A673 (cell line): ENCODE data around the gene TSGA10IP. TPM values are rescaled to one million over a fixed set of nuclear protein-coding genes. Genes with fewer than 3 reads are reported as not detected.

ENCODE experiments used
- BruUV-seq: library from RNA; stranded (reverse); fragments of 400-500 nt; replicated peaks from 2 replicates; lab custom pipeline; 2021; lab: Mats Ljungman, UMichigan
- CTCF ChIA-PET: fragments of 300-600 bp; sonication (Branson Sonifier 250); formaldehyde crosslinking; loops from one replicate; lab custom pipeline; 2022; ENCODE audit warnings: antibody characterized with exemption; lab: Charles Lee
- POLR2A ChIA-PET: fragments of 300-600 bp; sonication (Branson Sonifier 250); formaldehyde crosslinking; loops from one replicate; lab custom pipeline; 2022; ENCODE audit warnings: antibody characterized with exemption; ENCODE audit not compliant: low non-redundant PET; lab: Charles Lee
- DNase-seq: peaks from one replicate; pipeline ENCODE4 v3.0.0-alpha.2; 2015; ENCODE audit warnings: low spot score
- H3K27ac ChIP-seq: fragments of 200-600 bp; sonication (generic); 2 replicates; pipeline ENCODE4 v1.5.1; 2016; ENCODE audit warnings: mixed run types, low read depth, mild to moderate bottlenecking, mixed read lengths, antibody characterized with exemption, low read length; ENCODE audit not compliant: poor library complexity, severe bottlenecking
- H3K27me3 ChIP-seq: fragments of 200-600 bp; sonication (generic); replicated peaks from 2 replicates; pipeline ENCODE4 v1.6.1; 2017; ENCODE audit warnings: mixed run types, low read depth, mild to moderate bottlenecking, mixed read lengths, antibody characterized with exemption, low read length; ENCODE audit not compliant: insufficient read depth, poor library complexity
- H3K36me3 ChIP-seq: fragments of 200-600 bp; sonication (generic); 2 replicates; pipeline ENCODE4 v1.6.1; 2016; ENCODE audit warnings: mixed run types, mild to moderate bottlenecking, mixed read lengths, antibody characterized with exemption, low read length; ENCODE audit not compliant: insufficient read depth, poor library complexity, severe bottlenecking
- H3K4me1 ChIP-seq: fragments of 200-600 bp; sonication (generic); 2 replicates; pipeline ENCODE4 v1.6.1; 2017; ENCODE audit warnings: mixed run types, mild to moderate bottlenecking, mixed read lengths, antibody characterized with exemption, low read length; ENCODE audit not compliant: insufficient read depth, poor library complexity, severe bottlenecking
- H3K4me3 ChIP-seq: fragments of 200-600 bp; sonication (generic); 2 replicates; pipeline ENCODE4 v1.5.1; 2016; ENCODE audit warnings: low read depth, mixed run types, mild to moderate bottlenecking, mixed read lengths, low read length; ENCODE audit not compliant: poor library complexity, severe bottlenecking
- H3K9me3 ChIP-seq: fragments of 200-600 bp; sonication (generic); 2 replicates; pipeline ENCODE4 v1.6.1; 2016; ENCODE audit warnings: mixed run types, low read depth, mild to moderate bottlenecking, mixed read lengths, antibody characterized with exemption, low read length; ENCODE audit not compliant: poor library complexity, severe bottlenecking
- CTCF ChIP-seq: fragments of 300-800, 200-600 bp; sonication (generic); conservative IDR thresholded peaks from 2 replicates; pipeline ENCODE4 v1.5.1; 2017; ENCODE audit warnings: low read depth, mild to moderate bottlenecking, antibody characterized with exemption, low read length, moderate library complexity, mixed read lengths
- EZH2 ChIP-seq: fragments of 200-600 bp; sonication (generic); IDR thresholded peaks from 2 replicates; pipeline ENCODE4 v1.6.1; 2017; ENCODE audit warnings: borderline replicate concordance, low read depth, mild to moderate bottlenecking, mixed read lengths, antibody characterized with exemption, low read length; ENCODE audit not compliant: poor library complexity, severe bottlenecking
- intact Hi-C: fragments of 100-400 bp; cut with micrococcal nuclease; formaldehyde crosslinking; loops from one replicate; pipeline ENCODE4 v1.10.0; 2022; ENCODE audit not compliant: unreplicated experiment
- total RNA-seq: library from RNA; stranded (reverse); gene quantifications from 2 replicates; pipeline ENCODE4 v1.2.3, GENCODE V29; 2021

The TSGA10IP gene
- total RNA-seq, 1 experiment from 2014 or later: not detected

GRCh38 chr11:65976216-65977176 lies 31.2 kb downstream of the TSGA10IP start:
- no peak for TF ChIP-seq EZH2
- TF ChIP-seq CTCF: no peak
- POLR2A ChIA-PET: no interaction called here
- Histone ChIP-seq H3K4me3 (no peak overlapping the region), H3K9me3 (no peaks in the 10 kb centered on the region), H3K36me3 (peaks cover 50% of the 10 kb centered on the region), H3K4me1 (no peaks in the 10 kb centered on the region), H3K27me3 (no peaks in the 10 kb centered on the region), H3K27ac (no peak overlapping the region)
- intact Hi-C loops: no loop called here
- DNase-seq: no peak
- CTCF ChIA-PET: no interaction called here
- no TSS peak for BruUV-seq

GRCh38 chr11:65977621-65978390 lies 32.5 kb downstream of the TSGA10IP start:
- H3K4me3 ChIP-seq: no peak overlapping the region
- no peak for TF ChIP-seq EZH2
- no peak for TF ChIP-seq CTCF
- CTCF ChIA-PET: no interaction called here
- intact Hi-C loops: no loop called here
- no peaks in the 10 kb centered on the region for H3K4me1 ChIP-seq
- H3K36me3 ChIP-seq: peaks cover 43% of the 10 kb centered on the region
- BruUV-seq: no TSS peak
- no peaks in the 10 kb centered on the region for H3K9me3 ChIP-seq
- no peak overlapping the region for H3K27ac ChIP-seq
- DNase-seq: no peak
- POLR2A ChIA-PET: no interaction called here
- H3K27me3 ChIP-seq: no peaks in the 10 kb centered on the region

GRCh38 chr11:65978391-65979238 lies 33.3 kb downstream of the TSGA10IP start:
- no peak for TF ChIP-seq CTCF
- TF ChIP-seq EZH2: no peak
- CTCF ChIA-PET: no interaction called here
- H3K27ac ChIP-seq: no peak overlapping the region
- no peaks in the 10 kb centered on the region for H3K9me3 ChIP-seq
- POLR2A ChIA-PET: no interaction called here
- DNase-seq: no peak
- no peaks in the 10 kb centered on the region for H3K4me1 ChIP-seq
- intact Hi-C loops: no loop called here
- no peaks in the 10 kb centered on the region for H3K27me3 ChIP-seq
- peaks cover 37% of the 10 kb centered on the region for H3K36me3 ChIP-seq
- no peak overlapping the region for H3K4me3 ChIP-seq
- BruUV-seq: no TSS peak
